ENCODE results near the gene SLC24A3. TPM values are rescaled to one million over a fixed set of nuclear protein-coding genes. Genes with fewer than 3 reads are reported as not detected.

Gene SLC24A3
- total RNA-seq, 6 experiments from 2014 or later = not detected

- Mint-ChIP-seq H3K27me3 (ENCODE audit: insufficient read depth) (no peaks in the 10 kb centered on the region; the same call in 1 of the 2 replicates), H3K4me1 (ENCODE audit: low read depth) (no peaks in the 10 kb centered on the region), H3K36me3 (ENCODE audit: low read depth) (no peaks in the 10 kb centered on the region), H3K9me3 (peaks cover 33% of the 10 kb centered on the region), H3K4me3 (no peak overlapping the region), H3K27ac (no peak overlapping the region)
- no peak for DNase-seq
- TF ChIP-seq CTCF (IDR thresholded peaks at IDR 0.05) = no peak
Observed at GRCh38 chr20:19288636-19289035, 76.2 kb downstream of the SLC24A3 start.

GRCh38 chr20:19289451-19289850, 77.0 kb downstream of the SLC24A3 start:
- Mint-ChIP-seq H3K36me3 (ENCODE audit: low read depth) (no peaks in the 10 kb centered on the region), H3K27me3 (ENCODE audit: insufficient read depth) (no peaks in the 10 kb centered on the region), H3K4me3 (no peak overlapping the region), H3K27ac (no peak overlapping the region), H3K4me1 (ENCODE audit: low read depth) (no peaks in the 10 kb centered on the region), H3K9me3 (peaks cover 29% of the 10 kb centered on the region)
- DNase-seq = no peak
- TF ChIP-seq CTCF (IDR thresholded peaks at IDR 0.05) = no peak

GRCh38 chr20:19291024-19291817, 78.8 kb downstream of the SLC24A3 start:
- no peak overlapping the region for H3K27ac Mint-ChIP-seq
- DNase-seq = no peak

DNA sequence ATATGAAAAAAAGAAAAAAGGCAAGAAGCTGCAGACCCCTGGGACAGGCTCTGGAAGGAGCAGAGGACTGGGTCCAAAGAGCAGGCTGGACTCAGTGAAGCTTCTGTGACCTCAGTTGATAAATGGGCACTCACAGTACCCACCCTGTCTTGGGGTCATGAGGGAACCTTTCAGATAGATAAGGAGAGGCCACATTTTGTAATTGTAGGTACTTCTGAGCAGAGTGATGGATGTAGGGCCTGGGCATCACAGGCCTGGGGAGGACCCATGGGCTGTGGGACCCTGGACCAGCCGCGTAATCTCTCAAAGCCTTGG, 79.3 kb downstream of the SLC24A3 start:
- no peak overlapping the region for H3K27ac Mint-ChIP-seq
- H3K4me3 Mint-ChIP-seq = no peak overlapping the region
- no peak for DNase-seq
- H3K9me3 Mint-ChIP-seq = peaks cover 16% of the 10 kb centered on the region
- no peak for TF ChIP-seq CTCF (IDR thresholded peaks at IDR 0.05)
- no peaks in the 10 kb centered on the region for H3K27me3 Mint-ChIP-seq (ENCODE audit: insufficient read depth)
- no peaks in the 10 kb centered on the region for H3K4me1 Mint-ChIP-seq (ENCODE audit: low read depth)
- no peaks in the 10 kb centered on the region for H3K36me3 Mint-ChIP-seq (ENCODE audit: low read depth)

More at GRCh38 chr20:19291024-19291817, 78.8 kb downstream of the SLC24A3 start:
- H3K27me3 Mint-ChIP-seq (ENCODE audit: insufficient read depth) = no peaks in the 10 kb centered on the region
- no peak for TF ChIP-seq CTCF (IDR thresholded peaks at IDR 0.05)
- H3K4me3 Mint-ChIP-seq = no peak overlapping the region
- H3K36me3 Mint-ChIP-seq (ENCODE audit: low read depth) = no peaks in the 10 kb centered on the region
- peaks cover 18% of the 10 kb centered on the region for H3K9me3 Mint-ChIP-seq
- H3K4me1 Mint-ChIP-seq (ENCODE audit: low read depth) = no peaks in the 10 kb centered on the region

DNA sequence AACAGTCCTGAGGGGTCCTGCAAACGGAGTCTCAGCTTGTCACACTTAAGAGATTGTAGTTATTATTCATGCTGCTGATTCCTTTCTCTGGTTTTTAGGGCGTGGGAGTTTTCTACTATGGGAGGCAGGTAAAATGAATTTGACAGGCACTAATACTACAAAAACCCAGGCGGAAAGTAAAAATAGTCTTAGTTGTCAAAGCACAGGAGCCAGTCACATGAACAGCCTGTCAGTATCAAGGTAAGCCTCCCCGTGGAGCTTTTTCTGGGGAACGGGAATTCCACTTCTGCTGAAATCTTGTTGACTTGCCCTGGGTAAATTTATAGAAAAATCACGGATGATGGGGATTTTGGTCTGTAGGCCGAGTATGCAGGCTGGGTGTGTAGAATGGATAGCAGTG, 79.8 kb downstream of the SLC24A3 start:
- H3K27me3 Mint-ChIP-seq (ENCODE audit: insufficient read depth) = no peaks in the 10 kb centered on the region

More for the DNA sequence above, 79.8 kb downstream of the SLC24A3 start:
- H3K27ac Mint-ChIP-seq = no peak overlapping the region
- DNase-seq = no peak
- TF ChIP-seq CTCF (IDR thresholded peaks at IDR 0.05) = no peak
- no peak overlapping the region for H3K4me3 Mint-ChIP-seq
- H3K9me3 Mint-ChIP-seq = peaks cover 20% of the 10 kb centered on the region
- H3K4me1 Mint-ChIP-seq (ENCODE audit: low read depth) = no peaks in the 10 kb centered on the region
- no peaks in the 10 kb centered on the region for H3K36me3 Mint-ChIP-seq (ENCODE audit: low read depth)
